GM19351 (cell line): ENCODE results near the gene NR2E1.

Experiments used
- ATAC-seq: cut with Tn5 transposase; IDR thresholded peaks from one replicate; pipeline ENCODE4 v1.9.1; 2021; ENCODE audit warnings: mild to moderate bottlenecking, moderate library complexity; ENCODE audit not compliant: unreplicated experiment

The NR2E1 gene

DNA sequence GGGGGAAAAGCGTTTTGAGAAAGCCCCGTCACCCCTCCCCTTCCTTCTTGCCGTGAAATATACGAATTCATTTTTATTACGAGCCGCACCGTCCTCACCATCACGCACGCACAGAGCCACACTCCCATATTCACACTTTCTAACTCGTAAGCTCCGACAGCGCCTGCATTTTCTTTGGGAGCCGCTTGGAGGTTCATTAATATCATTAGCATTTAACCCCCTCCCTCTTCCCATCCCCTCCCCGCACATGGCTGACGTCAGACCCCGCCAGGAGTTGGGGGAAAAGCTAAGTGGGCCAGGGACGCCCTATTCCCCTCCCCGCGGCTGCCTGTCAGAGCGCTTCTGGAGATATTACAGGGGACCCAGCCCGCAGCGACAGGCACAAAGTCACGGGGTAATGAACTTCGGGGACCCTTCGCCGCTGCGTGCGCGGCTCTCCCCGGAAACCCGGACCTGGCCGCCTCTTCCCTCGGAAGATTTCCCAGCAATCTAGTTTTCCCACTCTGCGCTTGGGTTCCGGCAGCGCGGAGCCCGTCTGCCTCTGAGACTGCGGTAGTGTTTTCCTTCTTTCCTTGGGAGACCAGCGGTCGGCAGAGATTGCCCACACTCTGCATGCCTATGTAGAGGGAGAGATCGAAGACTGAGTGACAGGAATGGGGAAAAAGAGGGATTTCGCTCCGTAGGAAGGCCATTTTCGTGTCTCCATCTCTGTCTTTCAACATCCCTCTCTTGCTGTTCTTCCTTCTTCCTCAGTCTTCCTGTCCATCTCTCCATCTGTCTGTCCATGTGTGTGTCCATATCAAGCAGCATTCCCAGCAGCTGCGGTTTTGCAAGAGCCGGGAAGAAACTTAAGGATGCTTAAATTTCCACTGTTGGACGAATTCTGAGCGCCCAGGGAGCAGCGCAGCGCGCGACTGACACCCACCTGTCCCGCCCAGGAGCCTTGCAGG, at the start of gene NR2E1:
NR2E1 (plus strand) TSS at position 309 of the 950 bp plus-strand sequence. CDS start 744 bp downstream, outside the sequence.
- ATAC-seq: no peak

DNA sequence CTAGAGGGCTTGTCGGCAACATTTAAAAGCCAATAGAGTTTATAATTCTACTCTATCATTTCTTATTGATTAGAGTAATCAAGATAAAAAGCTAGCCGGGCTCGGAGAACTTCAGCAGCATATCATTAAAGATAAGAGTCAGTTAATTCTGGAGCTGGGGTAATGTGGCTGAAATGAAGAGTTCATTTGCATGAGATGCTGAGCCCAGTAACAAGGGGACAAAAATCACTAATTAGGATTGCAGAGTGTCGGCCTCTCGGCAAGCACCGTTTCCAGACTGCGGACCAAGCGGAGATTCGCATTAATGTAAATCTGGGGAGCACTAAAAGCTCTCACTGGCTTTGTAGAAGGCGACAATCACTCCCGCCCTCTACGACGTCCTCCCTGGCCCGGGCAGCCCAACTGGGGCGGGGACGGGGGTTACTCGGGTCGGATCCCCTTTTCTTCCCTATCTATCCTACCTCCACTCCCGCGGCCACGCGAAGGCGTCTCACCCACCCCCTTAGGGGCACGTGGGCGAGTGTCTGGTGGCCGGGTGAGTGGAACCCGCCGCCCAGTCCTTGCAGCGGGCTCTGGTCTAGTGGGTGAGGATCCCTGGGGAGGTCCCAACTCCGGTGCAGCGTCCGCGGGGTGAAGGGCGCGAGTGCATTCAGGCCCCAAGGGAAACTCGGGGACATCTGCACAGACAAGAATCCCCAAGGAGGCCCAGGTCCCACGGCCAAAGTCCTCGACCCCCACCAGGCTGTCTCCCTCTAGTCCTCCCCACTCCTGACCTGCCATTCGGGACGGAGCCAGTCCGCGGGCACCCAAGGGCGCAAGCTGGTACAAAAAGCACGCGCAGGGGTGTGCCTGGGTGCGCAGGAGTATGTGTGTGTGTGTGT, 49.0 kb upstream of the NR2E1 start:
- ATAC-seq: no peak

DNA sequence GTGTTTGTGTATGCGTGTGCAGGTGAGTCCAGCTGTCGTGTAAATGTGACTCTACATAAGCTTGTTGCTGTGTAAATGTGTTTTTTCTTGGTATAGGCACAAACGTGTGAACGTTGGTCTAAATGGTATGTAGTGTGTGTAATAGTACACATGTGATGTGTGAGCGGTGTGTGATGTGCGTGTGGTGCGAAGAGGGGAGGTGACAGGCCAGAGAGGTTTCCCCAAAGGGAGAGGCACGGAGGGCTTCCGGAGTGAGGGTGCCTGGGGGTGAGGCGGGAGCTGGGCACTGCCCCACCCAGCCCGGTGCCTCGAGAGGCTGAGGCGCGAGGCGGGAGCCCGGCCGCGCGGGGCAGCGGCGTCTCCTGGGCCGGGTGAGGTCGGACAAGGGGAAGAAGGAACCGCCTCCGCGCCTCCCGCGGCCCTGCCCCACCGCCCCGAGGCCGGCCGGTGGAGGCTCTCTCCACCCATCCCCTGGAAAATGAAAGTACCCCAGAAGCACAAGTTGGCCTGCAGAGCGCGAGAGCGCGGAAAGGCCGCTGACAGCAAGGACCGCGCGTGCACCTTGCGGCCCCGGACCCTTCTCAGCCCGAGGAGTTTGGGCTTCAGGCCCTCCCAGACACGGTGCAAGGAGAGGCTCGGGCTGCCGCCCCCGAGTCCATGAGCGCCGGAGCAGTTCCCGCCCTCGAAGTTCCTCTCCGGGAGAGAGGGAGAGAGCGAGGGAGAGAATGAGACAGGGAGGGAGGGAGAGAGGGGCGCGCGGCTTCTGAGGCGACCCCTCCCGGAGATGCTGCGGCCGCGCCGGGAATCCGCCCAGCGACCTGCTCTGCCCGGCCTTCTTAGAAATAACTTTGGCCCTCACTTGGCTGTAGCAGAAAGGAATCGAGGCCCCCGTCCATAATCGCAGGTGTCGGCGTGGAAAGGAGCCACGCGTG, 48.1 kb upstream of the NR2E1 start:
- ATAC-seq: peak; percentile 60

DNA sequence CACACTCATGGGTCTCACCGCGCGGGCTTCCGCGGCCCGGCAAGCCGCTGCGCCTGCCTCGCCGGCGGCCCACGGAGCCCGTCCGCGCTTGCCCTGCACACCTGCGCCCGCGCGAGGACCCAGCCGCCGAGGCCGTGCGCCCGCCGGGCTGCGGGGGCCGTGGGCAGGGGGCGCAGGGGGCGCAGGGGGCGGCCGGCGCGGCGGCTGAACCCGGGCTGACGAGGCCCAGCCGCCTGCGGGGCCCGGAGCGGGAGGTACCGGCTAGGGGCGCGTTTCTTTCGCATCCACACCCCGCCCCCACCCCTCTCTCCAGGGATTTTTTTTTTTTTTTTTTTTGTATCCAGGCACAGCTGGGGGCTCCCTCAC, 47.5 kb upstream of the NR2E1 start:
- ATAC-seq: no peak

DNA sequence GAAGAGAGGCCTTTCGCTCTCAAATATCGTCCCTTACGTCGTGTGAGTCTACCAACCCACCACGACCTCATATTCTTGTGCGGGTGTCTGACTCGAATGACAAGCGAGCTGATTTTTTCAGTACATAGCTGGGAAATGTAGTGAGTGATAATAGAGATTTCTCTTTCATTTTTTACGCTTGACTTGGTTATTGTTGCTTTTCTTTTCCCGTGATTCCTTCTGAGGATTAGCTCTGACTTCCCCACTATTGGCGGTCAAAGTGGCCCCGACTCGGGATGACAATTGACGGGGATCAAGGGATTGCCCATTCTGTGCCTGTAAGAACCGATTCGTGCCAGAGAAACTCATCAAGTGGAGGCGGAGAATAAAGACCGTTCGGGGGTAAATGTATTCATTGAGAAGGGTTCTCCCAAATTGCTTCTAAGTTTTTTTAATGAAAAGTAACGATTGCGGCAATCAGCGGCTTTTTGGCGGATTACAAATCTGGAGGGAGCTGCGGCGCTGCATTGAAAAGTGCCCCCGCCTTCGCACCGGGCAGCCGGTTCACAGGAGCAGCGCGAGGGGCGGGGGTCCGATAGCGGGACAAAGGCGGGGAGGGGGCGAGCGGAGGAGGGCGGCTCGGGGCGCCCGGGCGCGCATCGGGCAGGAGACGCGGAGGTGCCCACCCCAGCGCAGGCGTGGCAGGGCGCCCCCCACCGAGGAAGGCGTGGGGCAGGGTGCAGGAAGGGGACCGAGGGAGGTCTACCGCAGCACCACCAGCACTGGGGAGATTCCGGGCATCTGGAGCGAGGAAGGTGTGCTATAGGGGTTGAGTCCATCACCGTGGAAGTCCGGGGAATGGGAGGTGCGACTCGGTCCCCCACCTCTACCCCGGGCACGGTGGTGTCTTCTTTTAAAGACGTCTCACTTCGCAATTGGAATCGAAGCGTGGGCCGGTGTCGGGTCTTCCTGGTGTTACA, 46.7 kb upstream of the NR2E1 start:
- no peak for ATAC-seq

DNA sequence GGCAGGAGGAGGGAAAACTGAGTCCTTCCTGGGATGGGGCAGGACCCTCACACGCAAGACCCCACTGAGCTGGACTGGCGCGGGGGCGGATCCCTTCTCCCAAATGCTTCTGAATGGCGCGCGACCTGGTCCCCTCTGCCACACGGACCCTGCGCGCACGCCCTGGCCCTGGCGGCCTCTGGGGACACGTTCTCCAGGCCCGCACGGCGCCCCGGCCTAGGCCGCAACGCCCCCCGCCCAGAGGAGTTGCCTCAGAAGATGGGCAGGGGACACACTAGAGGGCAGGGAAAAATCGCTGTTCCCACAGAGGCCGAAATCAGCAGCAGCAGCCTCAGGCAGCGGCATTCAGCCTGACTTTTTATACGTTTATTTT, 46.1 kb upstream of the NR2E1 start:
- no peak for ATAC-seq

DNA sequence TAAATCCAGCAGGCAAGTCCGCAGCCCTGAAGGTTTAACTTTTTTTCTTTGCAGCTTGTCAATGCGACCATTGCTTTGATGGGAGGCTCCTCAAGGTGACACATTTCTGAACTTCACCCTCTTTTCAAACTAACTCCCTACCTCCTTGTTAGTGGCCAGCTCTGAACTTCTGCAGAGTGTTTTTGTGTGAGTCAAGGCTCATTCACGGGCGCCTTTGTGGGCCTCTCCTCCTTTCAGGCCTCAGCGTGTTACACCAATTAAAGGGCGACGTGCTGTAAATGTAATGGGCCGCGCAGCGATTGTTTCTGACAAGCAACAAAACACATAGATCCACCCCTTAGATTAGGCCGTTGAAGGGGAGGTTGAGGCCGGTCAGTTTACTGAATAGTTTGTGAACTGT, 45.5 kb upstream of the NR2E1 start:
- no peak for ATAC-seq

DNA sequence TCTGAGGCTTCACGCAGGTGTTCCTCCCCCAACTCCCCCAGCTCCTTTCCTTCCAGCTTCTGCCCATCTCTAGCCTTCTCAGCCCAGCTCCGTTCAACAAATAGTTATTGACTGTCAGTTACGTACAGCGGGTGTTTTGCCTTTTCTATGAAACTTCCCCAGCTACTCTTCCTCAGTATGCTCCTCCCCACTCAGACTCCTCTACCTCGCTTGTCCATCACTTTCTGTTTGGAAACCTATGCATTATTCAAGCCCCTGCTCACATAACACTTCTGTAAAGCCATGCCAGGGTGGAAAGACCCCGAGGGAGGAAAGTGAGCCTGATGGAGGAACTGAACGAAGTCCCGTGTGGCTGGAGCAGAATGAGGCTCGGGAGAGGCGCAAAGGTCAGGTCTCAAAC, 44.2 kb upstream of the NR2E1 start:
- ATAC-seq: no peak

DNA sequence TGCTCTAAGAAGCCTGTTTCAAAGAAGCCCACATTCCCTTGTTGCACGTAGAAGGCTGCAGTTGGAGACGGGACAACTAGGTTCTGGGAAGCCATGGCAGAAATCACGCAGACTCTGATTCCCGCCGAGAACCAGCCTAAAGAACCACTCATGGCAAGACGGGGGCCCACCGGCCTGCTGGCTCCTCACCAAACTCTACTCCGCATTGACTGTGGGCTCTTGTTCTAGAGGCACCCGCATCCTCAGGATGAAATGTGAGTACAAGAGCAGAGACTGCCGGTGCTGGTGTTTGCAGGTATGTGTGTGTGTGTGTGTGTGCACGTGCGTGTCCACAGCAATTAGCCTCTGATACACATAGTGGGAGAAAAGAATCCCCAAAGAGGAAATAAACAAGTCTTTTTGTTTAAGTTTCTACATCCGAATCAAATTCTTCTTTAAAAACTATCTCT, 42.3 kb upstream of the NR2E1 start:
- no peak for ATAC-seq

DNA sequence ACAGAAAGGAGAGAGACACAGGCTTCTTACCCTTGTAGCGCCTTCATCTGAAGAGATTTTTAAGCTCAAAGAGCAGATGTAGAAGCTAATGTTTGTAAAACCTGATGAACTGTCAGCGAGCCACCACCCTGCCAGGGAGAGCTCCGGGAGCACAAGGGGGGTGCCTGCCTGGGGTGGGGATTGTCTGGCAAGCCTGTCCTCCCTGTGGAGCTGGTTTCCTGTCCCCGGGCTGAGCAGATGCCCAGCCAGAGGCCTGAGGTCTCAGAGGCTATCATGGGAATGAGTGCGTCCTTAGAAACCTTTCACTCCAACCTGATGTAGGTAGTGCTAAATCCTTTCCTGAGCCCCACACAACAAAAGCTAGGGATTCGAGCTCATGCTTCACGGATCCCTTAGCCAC, 41.9 kb upstream of the NR2E1 start:
- ATAC-seq: no peak

DNA sequence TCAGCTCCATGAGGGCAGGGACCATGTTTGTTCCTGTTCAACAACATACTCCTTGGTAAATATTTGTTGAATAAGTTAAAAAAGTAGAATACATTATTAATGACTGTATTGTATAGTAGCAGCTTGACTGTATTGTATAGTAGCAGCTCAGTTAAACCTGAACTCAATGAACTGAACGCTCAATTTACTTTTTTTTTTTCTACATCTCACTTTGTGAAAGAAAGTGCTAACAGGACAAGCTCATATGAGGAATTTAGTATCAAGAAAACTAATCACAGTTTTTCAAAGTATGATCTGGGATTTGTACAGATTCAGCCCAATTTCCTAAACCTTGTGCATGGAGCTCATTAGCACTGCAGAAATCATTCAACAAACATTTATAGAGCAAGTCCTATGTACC, 38.8 kb upstream of the NR2E1 start:
- ATAC-seq: no peak

DNA sequence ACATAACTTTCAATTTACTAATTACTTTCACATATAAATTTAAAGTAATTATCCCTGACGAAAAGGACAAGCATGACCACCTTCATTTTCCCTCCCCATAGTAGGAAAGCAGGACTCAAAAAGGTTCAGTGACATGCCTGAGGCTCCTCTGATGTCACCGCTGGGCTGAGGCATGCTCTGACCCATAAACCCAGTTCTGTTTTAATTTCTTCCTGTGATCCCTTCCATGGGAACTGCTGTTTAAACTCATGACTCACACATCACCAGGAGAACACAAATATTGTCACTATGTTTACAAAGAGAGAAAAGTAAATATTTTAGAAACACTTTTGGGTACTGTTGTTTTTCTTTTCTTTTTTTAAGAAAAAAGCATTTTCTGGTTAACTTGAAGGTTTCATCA, 38.0 kb upstream of the NR2E1 start:
- ATAC-seq: no peak

DNA sequence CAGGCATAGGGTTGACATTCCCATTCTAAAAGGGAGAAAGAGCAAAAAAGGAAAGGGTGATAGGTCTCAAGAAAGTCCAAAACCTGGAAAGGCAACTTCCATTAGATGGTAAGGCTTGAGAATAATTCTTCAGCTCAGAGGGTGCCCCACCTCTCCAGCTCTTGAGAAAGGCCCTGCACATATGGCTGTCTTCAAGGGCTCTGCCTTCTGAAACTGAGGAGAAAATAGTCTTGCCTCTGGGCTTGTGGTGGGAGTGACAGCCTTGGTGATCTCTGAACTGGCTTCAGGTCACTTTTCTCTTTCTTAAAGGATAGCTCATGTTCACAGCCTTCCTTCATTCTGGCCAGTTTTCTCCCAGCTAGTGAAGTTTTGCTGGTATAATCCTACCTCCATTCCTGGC, 35.6 kb upstream of the NR2E1 start:
- no peak for ATAC-seq

DNA sequence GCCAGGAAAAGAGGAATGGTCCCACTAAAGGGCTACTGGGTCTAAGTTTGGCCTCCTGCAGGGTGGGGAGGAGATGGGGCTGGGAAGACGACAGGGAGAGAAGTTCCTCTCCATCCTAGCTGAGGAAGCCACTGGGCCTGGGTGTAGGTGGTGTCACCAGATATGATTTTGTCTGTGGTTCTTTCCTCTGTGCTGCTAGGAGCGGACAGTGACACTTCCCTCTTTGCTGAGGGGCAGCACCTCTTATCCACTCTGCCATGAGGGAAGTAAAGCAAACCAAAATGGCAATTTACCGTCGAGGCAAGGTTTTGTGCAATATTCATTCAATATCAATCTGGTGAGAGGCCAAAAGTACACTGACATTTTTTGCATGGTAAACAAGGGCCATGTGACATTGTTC, 33.0 kb upstream of the NR2E1 start:
- no peak for ATAC-seq

DNA sequence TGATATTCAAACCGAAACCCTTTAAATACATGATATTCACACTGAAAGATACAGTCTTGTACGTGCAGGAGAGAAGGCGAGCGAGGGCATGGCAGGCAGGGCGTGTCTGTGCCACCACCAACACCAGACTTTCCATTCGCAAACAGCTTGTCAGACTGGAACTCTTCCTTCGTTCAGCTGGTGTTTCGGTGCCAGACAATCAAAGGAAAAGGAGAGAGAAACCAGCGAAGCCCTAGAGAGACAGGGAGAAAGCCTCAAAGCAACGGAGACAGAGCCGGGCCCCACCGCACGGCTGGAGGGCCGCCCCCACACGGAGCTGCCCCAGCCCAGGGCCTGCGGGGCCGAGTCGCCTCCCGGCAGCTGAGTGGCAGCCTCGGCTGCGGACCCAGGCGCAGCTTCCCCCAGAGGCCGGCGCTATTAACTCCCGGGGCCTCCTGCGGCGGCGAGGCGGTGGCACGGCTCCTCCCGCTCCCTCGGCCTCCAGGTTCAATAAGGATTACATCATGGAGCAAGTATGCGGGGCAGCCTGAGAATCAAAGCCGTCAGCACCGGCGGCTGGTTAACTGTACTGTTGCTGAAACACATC, 32.1 kb upstream of the NR2E1 start:
- ATAC-seq: no peak

DNA sequence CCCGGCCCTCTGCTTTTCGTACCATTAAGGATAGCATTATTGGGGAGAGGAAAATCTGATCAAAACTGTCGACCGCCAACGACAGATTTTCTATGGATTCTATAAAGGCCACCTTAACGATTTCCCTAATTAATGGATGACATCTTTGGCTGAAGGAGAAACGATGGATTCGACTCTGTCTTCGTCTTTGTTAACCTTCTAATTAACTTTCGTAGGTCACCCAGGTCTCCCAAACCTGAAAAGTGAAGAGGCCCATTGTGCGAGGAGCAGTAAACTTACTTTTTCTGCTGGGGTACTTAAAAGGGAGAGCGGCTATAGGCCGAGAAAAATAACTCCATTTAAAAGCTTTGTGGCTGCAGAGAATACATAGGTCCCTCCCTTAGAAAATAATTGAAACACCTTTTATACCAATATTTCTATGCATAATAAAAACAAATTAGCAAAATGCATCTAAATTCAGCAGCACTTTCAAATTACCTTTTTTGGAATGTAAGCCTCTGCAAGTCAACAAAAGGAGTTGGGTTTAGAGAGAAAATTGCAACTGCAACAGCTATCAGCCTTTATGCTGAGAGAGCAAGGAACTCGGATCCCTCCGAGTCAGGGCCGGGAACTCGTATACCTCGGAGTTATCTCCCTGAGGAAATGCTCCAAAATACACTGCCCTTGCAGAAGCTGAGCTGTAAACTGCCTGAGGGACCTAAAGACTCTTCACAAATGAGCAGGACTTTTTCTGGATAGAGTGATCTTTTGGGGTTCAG, 31.4 kb upstream of the NR2E1 start:
- no peak for ATAC-seq

DNA sequence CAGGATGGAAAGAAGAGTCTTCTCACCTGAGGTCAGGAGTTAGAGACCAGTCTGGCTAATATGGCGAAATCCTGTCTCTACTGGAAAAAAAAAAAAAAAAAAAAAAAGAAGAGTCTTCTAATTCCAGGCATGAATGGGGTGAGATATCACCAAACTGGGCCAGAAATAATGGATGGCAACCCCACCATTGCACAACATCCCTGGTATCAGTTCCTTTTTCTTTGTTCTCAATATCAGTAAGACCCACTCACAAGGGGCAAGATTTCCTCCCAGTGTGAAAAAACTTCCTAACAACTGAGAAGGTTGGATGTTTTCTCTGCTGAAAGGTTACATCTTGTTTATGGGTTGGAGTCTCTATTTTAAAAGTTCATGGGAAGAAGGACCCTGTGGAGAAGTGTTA, 23.6 kb upstream of the NR2E1 start:
- no peak for ATAC-seq

DNA sequence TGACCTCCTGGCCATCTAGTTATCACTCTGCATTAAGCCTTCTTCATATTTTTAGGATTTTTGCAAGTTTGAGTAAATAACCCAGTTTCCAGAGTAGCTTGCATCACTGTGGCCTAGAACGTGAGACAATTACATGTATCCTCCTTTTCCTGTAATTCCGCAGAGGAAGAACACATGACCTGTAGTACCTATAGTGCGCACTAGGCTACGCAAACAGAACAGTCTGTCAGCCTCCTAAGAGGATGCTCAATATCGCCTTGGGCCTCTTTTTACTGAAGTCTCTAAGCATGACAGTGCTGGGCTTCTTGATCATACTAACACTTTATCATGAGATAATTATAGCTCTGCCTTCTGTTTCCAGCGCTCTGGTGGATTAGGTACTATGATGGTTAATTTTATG, 20.2 kb upstream of the NR2E1 start:
- ATAC-seq: no peak

DNA sequence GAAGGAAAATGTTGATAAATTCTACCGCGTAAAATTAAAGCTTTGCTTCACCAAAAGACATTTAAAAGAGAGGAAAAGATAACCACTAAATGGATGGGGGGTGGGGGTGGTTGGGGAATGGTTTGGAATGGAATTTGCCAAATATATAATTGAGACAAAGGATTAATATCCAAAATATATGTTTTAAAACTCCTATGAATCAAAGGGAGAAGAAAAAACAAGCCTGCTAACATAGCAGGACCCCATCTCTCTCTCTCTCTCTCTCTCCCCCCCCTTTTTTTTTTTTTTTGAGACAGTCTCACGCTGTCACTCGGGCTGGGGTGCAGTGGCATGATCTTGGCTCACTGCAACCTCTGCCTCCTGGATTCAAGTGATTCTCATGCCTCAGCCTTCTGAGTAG, 13.4 kb upstream of the NR2E1 start:
- no peak for ATAC-seq
